ENCODE data around the gene FARS2.

GRCh38 chr6:5248302-5249098, 12.8 kb upstream of the FARS2 start:
- no peak for TF ChIP-seq CTCF (IDR thresholded peaks at IDR 0.05)
- TF ChIP-seq EZH2 (IDR thresholded peaks at IDR 0.05; ENCODE audit: borderline replicate concordance, insufficient read depth, low read depth, low read length, poor library complexity, severe bottlenecking), result no peak
